Measurements from ENCODE around the gene MRPS5.
A peak's percentile ranks its signal among the peaks of the same experiment; 100 is the strongest.

MRPS5 gene

DNA sequence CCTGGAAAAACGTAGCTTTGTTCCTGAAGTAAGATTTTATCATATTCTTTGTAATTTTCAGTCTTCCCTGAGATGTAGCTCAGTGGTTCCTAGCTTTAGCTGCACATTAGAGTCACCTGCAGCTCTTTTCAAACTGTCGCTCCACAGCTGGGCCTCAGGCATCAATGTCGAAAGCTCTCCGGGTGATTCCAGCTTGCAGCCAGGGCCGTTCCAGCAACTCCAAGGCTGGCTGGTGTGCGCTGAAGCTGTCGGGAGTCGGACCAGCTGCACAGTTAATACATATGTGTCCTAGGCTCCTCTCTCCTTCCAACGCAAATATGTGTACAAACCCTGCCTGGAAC lies 43.4 kb upstream of the MRPS5 start:
- Histone ChIP-seq H2AFZ (ENCODE audit: low read length) (no peak overlapping the region; the same call in 1 of the 2 replicates), H3K4me2 (ENCODE audit: low read length) (peak overlapping the region; percentile 87), H3K9me3 (ENCODE audit: low read length) (no peaks in the 10 kb centered on the region), H3F3A (ENCODE audit: insufficient read depth, low read length) (no peaks in the 10 kb centered on the region), H3K4me3 (ENCODE audit: low read depth, low read length, poor library complexity, severe bottlenecking) (peak overlapping the region; percentile 95), H3K36me3 (ENCODE audit: insufficient read depth, low read length) (no peaks in the 10 kb centered on the region), H3K27ac (ENCODE audit: low read depth, low read length, poor library complexity, severe bottlenecking) (peak overlapping the region; percentile 42), H3K27me3 (ENCODE audit: insufficient read depth, low read length) (no peaks in the 10 kb centered on the region), H3K9ac (ENCODE audit: low read length) (peak overlapping the region; percentile 87), H3K79me2 (ENCODE audit: insufficient read depth, low read length) (no peaks in the 10 kb centered on the region), H3K9me2 (ENCODE audit: low read depth, low read length) (no peaks in the 10 kb centered on the region), H4K20me1 (ENCODE audit: insufficient read depth, low read length) (no peaks in the 10 kb centered on the region), H3K4me1 (ENCODE audit: insufficient read depth, low read length, severe bottlenecking) (peaks cover 28% of the 10 kb centered on the region)
- TF ChIP-seq CTCF (IDR thresholded peaks at IDR 0.05; ENCODE audit: low read length) (no peak), EZH2 (IDR thresholded peaks at IDR 0.05; ENCODE audit: borderline replicate concordance, low read length) (no peak)

DNA sequence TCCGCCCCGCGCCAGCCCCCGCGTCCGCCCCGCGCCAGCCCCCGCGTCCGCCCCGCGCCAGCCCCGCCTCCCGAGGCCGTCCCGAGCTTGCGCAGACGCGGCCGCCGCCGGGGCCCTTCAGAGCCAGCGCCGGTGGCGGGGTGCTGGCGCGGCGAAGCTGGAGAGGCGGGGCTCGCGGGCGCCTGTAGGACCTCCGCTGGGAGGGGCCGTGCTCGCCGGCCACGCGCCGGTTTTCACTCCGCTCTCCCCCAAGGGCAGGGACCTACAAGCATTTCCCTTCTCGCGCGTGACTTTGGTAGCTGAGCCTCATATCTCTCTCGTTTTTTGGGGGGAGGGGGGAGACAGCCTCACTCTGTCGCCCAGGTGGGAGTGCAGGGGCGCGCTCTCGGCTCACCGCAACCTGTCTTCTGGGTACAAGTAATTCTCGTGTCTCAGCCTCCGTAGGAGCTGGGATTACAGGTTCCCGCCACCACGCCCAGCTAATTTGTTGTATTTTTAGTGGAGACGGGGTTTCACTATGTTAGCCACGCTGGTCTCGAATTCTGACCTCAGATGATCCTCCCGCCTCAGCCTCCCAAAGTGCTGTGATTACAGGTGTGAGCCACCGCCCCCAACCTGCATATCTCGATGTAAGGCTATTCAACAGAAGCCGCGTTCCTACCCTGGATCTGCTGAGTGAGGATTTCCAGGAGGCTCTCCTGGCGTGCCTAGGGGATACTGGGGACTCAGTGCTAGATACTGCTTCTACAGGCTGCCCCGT lies 38.3 kb upstream of the MRPS5 start, which contains the start of gene ZNF514:
ZNF514 (minus strand) TSS at position 159 of the 760 bp plus-strand sequence. CDS start 6,595 bp downstream, outside the sequence.
- H3K36me3 ChIP-seq (ENCODE audit: insufficient read depth, low read length): peaks cover 7% of the 10 kb centered on the region
- H3K4me1 ChIP-seq (ENCODE audit: insufficient read depth, low read length, severe bottlenecking): peaks cover 31% of the 10 kb centered on the region
- peak within 1 kb of the TSS; percentile 29 for H3K27ac ChIP-seq (ENCODE audit: low read depth, low read length, poor library complexity, severe bottlenecking)
- peaks cover 4% of the 10 kb centered on the region; the same call in 1 of the 2 replicates for H3K9me3 ChIP-seq (ENCODE audit: low read length)
- no peaks in the 10 kb centered on the region for H3K79me2 ChIP-seq (ENCODE audit: insufficient read depth, low read length)
- H2AFZ ChIP-seq (ENCODE audit: low read length): 0 out of 2 replicates have a peak within 1 kb of the TSS, but pooled peaks have one; percentile 35
- H3K9ac ChIP-seq (ENCODE audit: low read length): peak within 1 kb of the TSS; percentile 92
- H3K9me2 ChIP-seq (ENCODE audit: low read depth, low read length): no peaks in the 10 kb centered on the region
- TF ChIP-seq CTCF (IDR thresholded peaks at IDR 0.05; ENCODE audit: low read length) (no peak), EZH2 (IDR thresholded peaks at IDR 0.05; ENCODE audit: borderline replicate concordance, low read length) (no peak)
- H4K20me1 ChIP-seq (ENCODE audit: insufficient read depth, low read length): no peaks in the 10 kb centered on the region
- no peaks in the 10 kb centered on the region for H3F3A ChIP-seq (ENCODE audit: insufficient read depth, low read length)
- H3K27me3 ChIP-seq (ENCODE audit: insufficient read depth, low read length): no peaks in the 10 kb centered on the region
- H3K4me3 ChIP-seq (ENCODE audit: low read depth, low read length, poor library complexity, severe bottlenecking): peak within 1 kb of the TSS; percentile 84
- H3K4me2 ChIP-seq (ENCODE audit: low read length): peak within 1 kb of the TSS; percentile 97

- Histone ChIP-seq H3K27me3 (ENCODE audit: insufficient read depth, low read length) (no peaks in the 10 kb centered on the region), H3K79me2 (ENCODE audit: insufficient read depth, low read length) (no peaks in the 10 kb centered on the region), H3K9me3 (ENCODE audit: low read length) (peaks cover 4% of the 10 kb centered on the region; the same call in 1 of the 2 replicates), H3K4me2 (ENCODE audit: low read length) (peak overlapping the region; percentile 97), H3K36me3 (ENCODE audit: insufficient read depth, low read length) (peaks cover 12% of the 10 kb centered on the region), H3K4me1 (ENCODE audit: insufficient read depth, low read length, severe bottlenecking) (peaks cover 23% of the 10 kb centered on the region), H2AFZ (ENCODE audit: low read length) (0 out of 2 replicates have a peak overlapping the region, but pooled peaks have one; percentile 35), H3F3A (ENCODE audit: insufficient read depth, low read length) (no peaks in the 10 kb centered on the region), H3K27ac (ENCODE audit: low read depth, low read length, poor library complexity, severe bottlenecking) (no peak overlapping the region), H4K20me1 (ENCODE audit: insufficient read depth, low read length) (no peaks in the 10 kb centered on the region), H3K9me2 (ENCODE audit: low read depth, low read length) (no peaks in the 10 kb centered on the region), H3K4me3 (ENCODE audit: low read depth, low read length, poor library complexity, severe bottlenecking) (peak overlapping the region; percentile 84), H3K9ac (ENCODE audit: low read length) (peak overlapping the region; percentile 92)
- no peak for TF ChIP-seq EZH2 (IDR thresholded peaks at IDR 0.05; ENCODE audit: borderline replicate concordance, low read length)
- no peak for TF ChIP-seq CTCF (IDR thresholded peaks at IDR 0.05; ENCODE audit: low read length)
These were observed 37.4 kb upstream of the MRPS5 start for GRCh38 chr2:95158891-95159619.
